SK-N-SH treated with all-trans-retinoic acid at 6 μM for 48 hours (cell line): ENCODE measurements around the gene ACTL8.

Source experiments
- ATAC-seq: fragments of 200-7000 bp; cut with Tn5 transposase; 3 replicates; pipeline ENCODE4 v1.9.1; 2020; ENCODE audit warnings: mild to moderate bottlenecking, moderate library complexity
- ARNTL ChIP-seq: fragments of 450-650 bp; formaldehyde crosslinking; IDR thresholded peaks from 2 replicates; pipeline ENCODE4 v1.5.0; 2020; ENCODE audit warnings: low read depth, mild to moderate bottlenecking, moderate library complexity, borderline replicate concordance
- BACH2 ChIP-seq: fragments of 250-450 bp; sonication (Bioruptor Pico); IDR thresholded peaks from 2 replicates; pipeline ENCODE4 v1.9.0; 2021; ENCODE audit warnings: mild to moderate bottlenecking, borderline replicate concordance
- CSDC2 ChIP-seq: fragments of 250-450 bp; sonication (Bioruptor Pico); IDR thresholded peaks from 2 replicates; pipeline ENCODE4 v1.5.0; 2020; ENCODE audit warnings: mild to moderate bottlenecking, moderate library complexity
- CSRNP3 ChIP-seq: fragments of 250-450 bp; sonication (Bioruptor Pico); IDR thresholded peaks from 2 replicates; pipeline ENCODE4 v1.5.1; 2021; ENCODE audit warnings: mild to moderate bottlenecking, moderate library complexity
- ESRRG ChIP-seq: fragments of 250-450 bp; sonication (Bioruptor Pico); IDR thresholded peaks from 2 replicates; pipeline ENCODE4 v1.6.1; 2021; ENCODE audit warnings: mild to moderate bottlenecking
- GLIS3 ChIP-seq: fragments of 250-450 bp; sonication (Bioruptor Pico); IDR thresholded peaks from 2 replicates; pipeline ENCODE4 v1.5.0; 2020; ENCODE audit warnings: mild to moderate bottlenecking, moderate library complexity
- ISL1 ChIP-seq: fragments of 250-450 bp; sonication (Bioruptor Pico); IDR thresholded peaks from 2 replicates; pipeline ENCODE4 v2.1.2; 2022; ENCODE audit warnings: mild to moderate bottlenecking, moderate library complexity
- PPARA ChIP-seq: fragments of 250-450 bp; sonication (Bioruptor Pico); IDR thresholded peaks from 2 replicates; pipeline ENCODE4 v1.5.0; 2020; ENCODE audit warnings: mild to moderate bottlenecking, borderline replicate concordance
- RARB ChIP-seq: fragments of 250-450 bp; sonication (Bioruptor Pico); IDR thresholded peaks from 2 replicates; pipeline ENCODE4 v1.8.0; 2021; ENCODE audit warnings: mild to moderate bottlenecking, moderate library complexity
- SNAI2 ChIP-seq: fragments of 250-450 bp; sonication (Bioruptor Pico); IDR thresholded peaks from 2 replicates; pipeline ENCODE4 v1.5.0; 2020; ENCODE audit warnings: mild to moderate bottlenecking, moderate library complexity
- TCF4 ChIP-seq: fragments of 250-450 bp; sonication (Bioruptor Pico); IDR thresholded peaks from 2 replicates; pipeline ENCODE4 v1.8.0; 2021; ENCODE audit warnings: mild to moderate bottlenecking, moderate library complexity, borderline replicate concordance
- TOX ChIP-seq: fragments of 250-450 bp; sonication (Bioruptor Pico); IDR thresholded peaks from 2 replicates; pipeline ENCODE4 v1.8.0; 2021; ENCODE audit warnings: mild to moderate bottlenecking, moderate library complexity, borderline replicate concordance
- TSHZ2 ChIP-seq: fragments of 250-450 bp; sonication (Bioruptor Pico); IDR thresholded peaks from 2 replicates; pipeline ENCODE4 v1.5.0; 2020; ENCODE audit warnings: mild to moderate bottlenecking, moderate library complexity
- ZC3H10 ChIP-seq: fragments of 250-450 bp; sonication (Bioruptor Pico); IDR thresholded peaks from 2 replicates; pipeline ENCODE4 v1.5.1; 2021; ENCODE audit warnings: mild to moderate bottlenecking, moderate library complexity
- ZFP3 ChIP-seq: fragments of 250-450 bp; sonication (Bioruptor Pico); IDR thresholded peaks from 2 replicates; pipeline ENCODE4 v1.5.0; 2020; ENCODE audit warnings: mild to moderate bottlenecking, moderate library complexity
- ZFP30 ChIP-seq: fragments of 450-650 bp; formaldehyde crosslinking; IDR thresholded peaks from 2 replicates; pipeline ENCODE4 v1.5.0; 2022; ENCODE audit warnings: mild to moderate bottlenecking, moderate library complexity
- ZNF565 ChIP-seq: fragments of 450-650 bp; formaldehyde crosslinking; conservative IDR thresholded peaks from 2 replicates; pipeline ENCODE4 v1.5.0; 2020; ENCODE audit warnings: low read depth, mild to moderate bottlenecking, moderate library complexity
- ZNF70 ChIP-seq: fragments of 450-650 bp; formaldehyde crosslinking; IDR thresholded peaks from 2 replicates; pipeline ENCODE4 v1.5.0; 2020; ENCODE audit warnings: mild to moderate bottlenecking, moderate library complexity
- ZNF8 ChIP-seq: fragments of 450-650 bp; formaldehyde crosslinking; IDR thresholded peaks from 2 replicates; pipeline ENCODE4 v1.5.0; 2020; ENCODE audit warnings: mild to moderate bottlenecking, moderate library complexity
- TF ChIP-seq, protein P1 (sequence below): fragments of 250-450 bp; sonication (Bioruptor Pico); IDR thresholded peaks from 2 replicates; pipeline ENCODE4 v1.8.0; 2020; ENCODE audit warnings: mild to moderate bottlenecking, moderate library complexity, borderline replicate concordance
- TF ChIP-seq, protein P2 (sequence below): fragments of 250-450 bp; sonication (Bioruptor Pico); IDR thresholded peaks from 2 replicates; pipeline ENCODE4 v1.8.0; 2021; ENCODE audit warnings: low read depth, mild to moderate bottlenecking, moderate library complexity, borderline replicate concordance
- TF ChIP-seq, protein P3 (sequence below): fragments of 250-450 bp; sonication (Bioruptor Pico); IDR thresholded peaks from 2 replicates; pipeline ENCODE4 v1.5.1; 2020; ENCODE audit warnings: low read depth, mild to moderate bottlenecking, moderate library complexity

ACTL8 gene

DNA sequence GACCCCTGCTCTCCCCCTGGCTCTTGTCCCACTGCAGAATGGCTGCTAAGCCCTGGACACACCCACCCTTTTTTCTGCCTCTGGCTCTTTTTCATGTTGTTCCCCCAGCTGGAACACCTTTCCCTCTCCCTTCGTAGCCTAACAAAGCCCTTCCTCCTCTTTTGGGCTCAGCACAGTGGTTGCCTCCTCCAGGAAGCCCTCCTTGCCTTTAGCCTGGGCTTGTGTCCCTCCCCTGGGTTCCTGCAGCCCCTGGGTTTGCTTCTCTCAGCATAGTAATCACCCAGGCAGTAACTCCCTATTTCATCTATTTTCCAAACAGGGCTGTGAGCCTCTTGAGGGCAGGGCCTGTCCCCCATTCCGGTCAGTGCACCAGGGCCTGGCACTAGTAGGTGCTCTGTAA, 19.8 kb upstream of the ACTL8 start (continued):
- TF ChIP-seq CSRNP3: no peak

- ATAC-seq: no peak
- TF ChIP-seq TOX (CRISPR knock-in tag): no peak
- no peak for TF ChIP-seq ZC3H10
- TF ChIP-seq ZFP3: no peak
- TF ChIP-seq TCF4 (CRISPR knock-in tag): no peak
- TF ChIP-seq ARNTL (CRISPR knock-in tag): no peak
- TF ChIP-seq PPARA: no peak
- TF ChIP-seq, protein P1, sequence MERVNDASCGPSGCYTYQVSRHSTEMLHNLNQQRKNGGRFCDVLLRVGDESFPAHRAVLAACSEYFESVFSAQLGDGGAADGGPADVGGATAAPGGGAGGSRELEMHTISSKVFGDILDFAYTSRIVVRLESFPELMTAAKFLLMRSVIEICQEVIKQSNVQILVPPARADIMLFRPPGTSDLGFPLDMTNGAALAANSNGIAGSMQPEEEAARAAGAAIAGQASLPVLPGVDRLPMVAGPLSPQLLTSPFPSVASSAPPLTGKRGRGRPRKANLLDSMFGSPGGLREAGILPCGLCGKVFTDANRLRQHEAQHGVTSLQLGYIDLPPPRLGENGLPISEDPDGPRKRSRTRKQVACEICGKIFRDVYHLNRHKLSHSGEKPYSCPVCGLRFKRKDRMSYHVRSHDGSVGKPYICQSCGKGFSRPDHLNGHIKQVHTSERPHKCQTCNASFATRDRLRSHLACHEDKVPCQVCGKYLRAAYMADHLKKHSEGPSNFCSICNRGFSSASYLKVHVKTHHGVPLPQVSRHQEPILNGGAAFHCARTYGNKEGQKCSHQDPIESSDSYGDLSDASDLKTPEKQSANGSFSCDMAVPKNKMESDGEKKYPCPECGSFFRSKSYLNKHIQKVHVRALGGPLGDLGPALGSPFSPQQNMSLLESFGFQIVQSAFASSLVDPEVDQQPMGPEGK: no peak
- no peak for TF ChIP-seq GLIS3 (CRISPR knock-in tag)
- no peak for TF ChIP-seq ESRRG (CRISPR knock-in tag)
- no peak for TF ChIP-seq CSRNP3
- TF ChIP-seq, protein P2, sequence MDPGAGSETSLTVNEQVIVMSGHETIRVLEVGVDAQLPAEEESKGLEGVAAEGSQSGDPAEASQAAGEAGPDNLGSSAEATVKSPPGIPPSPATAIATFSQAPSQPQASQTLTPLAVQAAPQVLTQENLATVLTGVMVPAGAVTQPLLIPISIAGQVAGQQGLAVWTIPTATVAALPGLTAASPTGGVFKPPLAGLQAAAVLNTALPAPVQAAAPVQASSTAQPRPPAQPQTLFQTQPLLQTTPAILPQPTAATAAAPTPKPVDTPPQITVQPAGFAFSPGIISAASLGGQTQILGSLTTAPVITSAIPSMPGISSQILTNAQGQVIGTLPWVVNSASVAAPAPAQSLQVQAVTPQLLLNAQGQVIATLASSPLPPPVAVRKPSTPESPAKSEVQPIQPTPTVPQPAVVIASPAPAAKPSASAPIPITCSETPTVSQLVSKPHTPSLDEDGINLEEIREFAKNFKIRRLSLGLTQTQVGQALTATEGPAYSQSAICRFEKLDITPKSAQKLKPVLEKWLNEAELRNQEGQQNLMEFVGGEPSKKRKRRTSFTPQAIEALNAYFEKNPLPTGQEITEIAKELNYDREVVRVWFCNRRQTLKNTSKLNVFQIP: no peak
- TF ChIP-seq, protein P3, sequence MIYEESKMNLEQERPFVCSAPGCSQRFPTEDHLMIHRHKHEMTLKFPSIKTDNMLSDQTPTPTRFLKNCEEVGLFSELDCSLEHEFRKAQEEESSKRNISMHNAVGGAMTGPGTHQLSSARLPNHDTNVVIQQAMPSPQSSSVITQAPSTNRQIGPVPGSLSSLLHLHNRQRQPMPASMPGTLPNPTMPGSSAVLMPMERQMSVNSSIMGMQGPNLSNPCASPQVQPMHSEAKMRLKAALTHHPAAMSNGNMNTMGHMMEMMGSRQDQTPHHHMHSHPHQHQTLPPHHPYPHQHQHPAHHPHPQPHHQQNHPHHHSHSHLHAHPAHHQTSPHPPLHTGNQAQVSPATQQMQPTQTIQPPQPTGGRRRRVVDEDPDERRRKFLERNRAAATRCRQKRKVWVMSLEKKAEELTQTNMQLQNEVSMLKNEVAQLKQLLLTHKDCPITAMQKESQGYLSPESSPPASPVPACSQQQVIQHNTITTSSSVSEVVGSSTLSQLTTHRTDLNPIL (CRISPR knock-in tag): no peak
- TF ChIP-seq ZNF8 (CRISPR knock-in tag): no peak
- TF ChIP-seq ZFP30: no peak
- TF ChIP-seq ZNF565 (CRISPR knock-in tag): no peak
- no peak for TF ChIP-seq ISL1 (CRISPR knock-in tag)
- TF ChIP-seq CSDC2 (CRISPR knock-in tag): no peak
- no peak for TF ChIP-seq TSHZ2 (CRISPR knock-in tag)
- TF ChIP-seq SNAI2 (CRISPR knock-in tag): no peak
- no peak for TF ChIP-seq BACH2 (CRISPR knock-in tag)
- TF ChIP-seq, all 23 proteins: peak for 0
Observed at GRCh38 chr1:17735793-17736192, 19.3 kb upstream of the ACTL8 start.

- no peak for TF ChIP-seq ZNF8 (CRISPR knock-in tag)
- TF ChIP-seq ZNF565 (CRISPR knock-in tag): no peak
- TF ChIP-seq ZFP3: no peak
- TF ChIP-seq, protein P1: no peak
- TF ChIP-seq ZNF70 (CRISPR knock-in tag): no peak
- no peak for TF ChIP-seq RARB (CRISPR knock-in tag)
- TF ChIP-seq ZC3H10: no peak
- TF ChIP-seq, all 23 proteins: peak for 0
- no peak for ATAC-seq
Observed at GRCh38 chr1:17736625-17737024, 18.5 kb upstream of the ACTL8 start.
